Loucy (cell line): ENCODE data around the gene ITCH.

Experiments
- EZH2phosphoT487 ChIP-seq: fragments of 200-600 bp; IDR thresholded peaks from 2 replicates; pipeline ENCODE4 v1.6.1; 2018; ENCODE audit warnings: antibody characterized with exemption, mild to moderate bottlenecking, moderate library complexity, borderline replicate concordance
- TF ChIP-seq, protein P1 (sequence below): fragments of 200-600 bp; sonication (generic); conservative IDR thresholded peaks from 2 replicates; pipeline ENCODE4 v1.5.1; 2014; ENCODE audit warnings: mild to moderate bottlenecking, antibody characterized with exemption, low read length

DNA sequence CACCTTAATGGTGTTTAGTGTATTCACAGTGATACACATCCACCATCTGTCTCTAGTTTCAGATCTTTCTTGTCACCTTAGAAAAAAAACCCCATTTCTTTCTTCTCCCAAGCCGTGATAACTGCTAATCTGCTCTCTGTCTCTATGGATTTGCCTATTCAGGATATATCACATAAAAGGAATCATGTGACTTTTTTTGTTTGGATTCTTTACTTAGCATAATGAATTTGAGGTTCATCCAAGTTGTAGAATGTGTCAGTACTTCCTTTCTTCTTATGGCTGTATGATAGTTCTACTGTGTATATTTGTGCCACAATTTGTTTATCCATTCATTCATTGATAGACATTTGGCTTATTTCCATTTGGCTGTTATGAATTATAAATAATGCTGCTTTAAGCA, 57.1 kb downstream of the ITCH start:
- TF ChIP-seq, protein P1, sequence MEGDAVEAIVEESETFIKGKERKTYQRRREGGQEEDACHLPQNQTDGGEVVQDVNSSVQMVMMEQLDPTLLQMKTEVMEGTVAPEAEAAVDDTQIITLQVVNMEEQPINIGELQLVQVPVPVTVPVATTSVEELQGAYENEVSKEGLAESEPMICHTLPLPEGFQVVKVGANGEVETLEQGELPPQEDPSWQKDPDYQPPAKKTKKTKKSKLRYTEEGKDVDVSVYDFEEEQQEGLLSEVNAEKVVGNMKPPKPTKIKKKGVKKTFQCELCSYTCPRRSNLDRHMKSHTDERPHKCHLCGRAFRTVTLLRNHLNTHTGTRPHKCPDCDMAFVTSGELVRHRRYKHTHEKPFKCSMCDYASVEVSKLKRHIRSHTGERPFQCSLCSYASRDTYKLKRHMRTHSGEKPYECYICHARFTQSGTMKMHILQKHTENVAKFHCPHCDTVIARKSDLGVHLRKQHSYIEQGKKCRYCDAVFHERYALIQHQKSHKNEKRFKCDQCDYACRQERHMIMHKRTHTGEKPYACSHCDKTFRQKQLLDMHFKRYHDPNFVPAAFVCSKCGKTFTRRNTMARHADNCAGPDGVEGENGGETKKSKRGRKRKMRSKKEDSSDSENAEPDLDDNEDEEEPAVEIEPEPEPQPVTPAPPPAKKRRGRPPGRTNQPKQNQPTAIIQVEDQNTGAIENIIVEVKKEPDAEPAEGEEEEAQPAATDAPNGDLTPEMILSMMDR, result no peak
- TF ChIP-seq EZH2phosphoT487, result no peak
